ENCODE results near the gene RBM19.
A peak's percentile ranks its signal among the peaks of the same experiment; 100 is the strongest.

Gene RBM19

DNA sequence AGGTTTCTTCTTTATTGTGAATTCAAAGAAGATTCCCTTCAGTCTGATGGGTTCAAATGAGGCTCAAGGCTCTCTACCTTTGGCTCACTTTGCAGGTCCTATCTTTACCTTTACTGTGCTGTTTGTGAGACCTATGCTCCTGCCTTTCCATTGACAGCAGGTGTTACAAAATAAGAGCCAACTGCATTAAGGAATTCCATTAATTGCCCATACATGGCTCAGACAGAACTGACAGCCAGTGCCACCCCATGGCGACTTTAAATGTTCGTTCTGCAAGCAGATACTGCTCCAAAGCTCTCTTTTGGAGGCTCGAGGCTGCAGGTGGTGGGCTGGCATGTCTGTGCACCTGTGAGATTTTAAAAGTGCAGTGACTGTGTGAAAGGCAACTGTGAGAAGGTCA lies 44.7 kb downstream of the RBM19 start:
- no peak overlapping the region for H3K4me3 ChIP-seq (ENCODE audit: low read length)
- TF ChIP-seq, protein P1, sequence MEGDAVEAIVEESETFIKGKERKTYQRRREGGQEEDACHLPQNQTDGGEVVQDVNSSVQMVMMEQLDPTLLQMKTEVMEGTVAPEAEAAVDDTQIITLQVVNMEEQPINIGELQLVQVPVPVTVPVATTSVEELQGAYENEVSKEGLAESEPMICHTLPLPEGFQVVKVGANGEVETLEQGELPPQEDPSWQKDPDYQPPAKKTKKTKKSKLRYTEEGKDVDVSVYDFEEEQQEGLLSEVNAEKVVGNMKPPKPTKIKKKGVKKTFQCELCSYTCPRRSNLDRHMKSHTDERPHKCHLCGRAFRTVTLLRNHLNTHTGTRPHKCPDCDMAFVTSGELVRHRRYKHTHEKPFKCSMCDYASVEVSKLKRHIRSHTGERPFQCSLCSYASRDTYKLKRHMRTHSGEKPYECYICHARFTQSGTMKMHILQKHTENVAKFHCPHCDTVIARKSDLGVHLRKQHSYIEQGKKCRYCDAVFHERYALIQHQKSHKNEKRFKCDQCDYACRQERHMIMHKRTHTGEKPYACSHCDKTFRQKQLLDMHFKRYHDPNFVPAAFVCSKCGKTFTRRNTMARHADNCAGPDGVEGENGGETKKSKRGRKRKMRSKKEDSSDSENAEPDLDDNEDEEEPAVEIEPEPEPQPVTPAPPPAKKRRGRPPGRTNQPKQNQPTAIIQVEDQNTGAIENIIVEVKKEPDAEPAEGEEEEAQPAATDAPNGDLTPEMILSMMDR (IDR thresholded peaks at IDR 0.05; ENCODE audit: insufficient read depth, low read depth, low read length, missing control alignments): no peak
- no peak for DNase-seq (ENCODE audit: low read depth)

DNA sequence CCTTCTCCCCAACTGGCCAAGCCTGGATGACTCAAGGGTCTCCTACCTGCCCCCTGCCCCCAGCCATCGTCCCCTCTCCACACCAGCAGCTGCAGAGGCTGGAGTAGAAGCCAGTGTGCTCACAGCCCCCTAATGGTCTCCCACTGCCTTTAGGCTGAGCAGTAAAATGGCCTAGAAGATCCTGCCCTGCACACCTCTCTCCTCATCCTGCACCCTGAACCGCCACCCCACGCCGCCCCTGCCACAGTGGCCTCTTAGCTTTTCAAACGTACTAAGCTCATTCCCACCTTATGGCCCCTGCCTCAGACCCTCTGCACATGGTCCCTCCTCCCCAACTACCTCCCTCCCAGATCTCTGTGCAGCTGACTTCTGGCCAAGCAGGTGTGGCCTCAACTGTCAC lies 46.3 kb downstream of the RBM19 start:
- TF ChIP-seq, protein P1 (IDR thresholded peaks at IDR 0.05; ENCODE audit: insufficient read depth, low read depth, low read length, missing control alignments): no peak
- no peak for DNase-seq (ENCODE audit: low read depth)
- no peak overlapping the region for H3K4me3 ChIP-seq (ENCODE audit: low read length)

DNA sequence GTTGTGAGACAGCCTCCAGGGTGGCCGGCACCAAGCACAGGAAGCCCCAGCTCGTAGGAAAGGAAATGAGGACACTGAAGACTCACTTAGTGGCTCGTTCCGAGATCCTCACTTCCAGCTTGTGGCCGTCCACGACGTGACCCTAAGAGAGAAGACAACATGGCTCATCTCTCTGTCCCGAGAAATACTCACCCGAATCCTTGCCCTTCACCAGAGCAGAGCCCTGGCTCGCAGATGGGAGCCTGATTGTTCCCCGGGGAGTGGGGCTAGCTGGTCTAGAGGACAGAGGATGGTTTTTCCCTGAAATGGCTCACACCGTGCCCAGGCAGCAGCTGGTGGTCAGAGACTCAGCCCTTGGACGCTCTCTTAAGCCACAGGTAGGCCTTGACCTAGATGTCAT lies 47.8 kb downstream of the RBM19 start:
- DNase-seq (ENCODE audit: low read depth): no peak
- TF ChIP-seq, protein P1 (IDR thresholded peaks at IDR 0.05; ENCODE audit: insufficient read depth, low read depth, low read length, missing control alignments): no peak
- no peak overlapping the region for H3K4me3 ChIP-seq (ENCODE audit: low read length)

DNA sequence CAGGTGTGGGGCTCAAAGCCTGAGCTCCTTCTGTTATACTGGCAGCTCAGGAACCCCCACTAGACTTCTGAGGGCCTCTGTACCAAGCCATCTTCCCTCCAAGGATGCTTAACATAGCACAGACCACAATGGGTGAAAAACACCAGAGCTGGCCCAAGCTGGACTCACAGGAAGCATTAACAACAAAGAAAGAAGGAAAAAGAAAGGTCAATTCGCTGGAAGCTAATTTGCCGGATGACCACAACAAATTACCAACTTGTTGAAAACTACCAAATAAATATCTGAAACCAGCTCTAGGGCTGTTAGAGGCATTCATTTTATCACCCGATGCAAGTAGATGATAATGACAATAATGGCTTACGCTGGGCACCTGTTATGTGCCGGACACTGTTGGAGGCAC lies 48.7 kb downstream of the RBM19 start:
- no peak for DNase-seq (ENCODE audit: low read depth)
- TF ChIP-seq, protein P1 (IDR thresholded peaks at IDR 0.05; ENCODE audit: insufficient read depth, low read depth, low read length, missing control alignments): no peak

DNA sequence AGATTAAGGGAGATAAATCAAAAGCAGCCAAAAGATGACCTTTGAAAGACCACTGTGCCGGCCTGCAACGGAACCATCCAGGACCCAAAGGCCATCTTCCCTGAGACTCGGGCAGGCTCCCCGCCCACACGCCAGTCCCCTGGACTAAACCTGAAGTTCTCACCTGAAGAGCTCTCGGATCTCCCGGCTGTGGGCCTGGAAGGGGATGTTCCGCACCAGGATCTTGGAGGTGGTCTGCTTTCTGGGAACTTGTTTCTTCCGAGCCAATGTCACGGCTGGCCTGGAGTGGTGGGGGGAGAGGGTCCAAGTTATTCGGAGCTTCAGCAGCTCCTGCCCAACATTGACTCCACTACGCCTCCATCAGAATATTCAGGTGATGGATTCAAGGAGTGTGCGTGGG lies 51.3 kb downstream of the RBM19 start:
- H3K4me3 ChIP-seq (ENCODE audit: low read length): no peak overlapping the region
- TF ChIP-seq, protein P1 (IDR thresholded peaks at IDR 0.05; ENCODE audit: insufficient read depth, low read depth, low read length, missing control alignments): no peak
- DNase-seq (ENCODE audit: low read depth): no peak

More for the DNA sequence above, 48.7 kb downstream of the RBM19 start:
- no peak overlapping the region for H3K4me3 ChIP-seq (ENCODE audit: low read length)

DNA sequence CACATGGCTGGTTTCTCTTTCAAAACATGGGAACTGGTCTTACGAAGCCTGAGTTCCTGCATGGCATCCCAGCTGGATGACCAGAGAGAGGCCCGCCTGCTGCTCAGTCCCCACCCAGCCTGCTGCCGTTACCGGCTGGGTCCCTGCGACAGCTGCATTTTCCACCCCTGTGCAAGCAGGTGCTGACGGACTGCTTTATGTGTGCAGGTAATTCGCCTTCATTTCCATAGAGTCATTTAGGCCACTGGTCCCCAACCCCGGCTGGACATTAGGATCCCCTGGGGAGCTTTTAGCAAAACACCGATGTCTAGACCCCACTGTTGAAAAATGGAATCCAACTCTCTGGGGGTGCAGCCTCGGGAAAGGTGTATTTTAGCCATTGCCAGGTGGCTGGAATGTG lies 51.9 kb downstream of the RBM19 start:
- TF ChIP-seq, protein P1 (IDR thresholded peaks at IDR 0.05; ENCODE audit: insufficient read depth, low read depth, low read length, missing control alignments): no peak
- no peak for DNase-seq (ENCODE audit: low read depth)
- no peak overlapping the region for H3K4me3 ChIP-seq (ENCODE audit: low read length)

DNA sequence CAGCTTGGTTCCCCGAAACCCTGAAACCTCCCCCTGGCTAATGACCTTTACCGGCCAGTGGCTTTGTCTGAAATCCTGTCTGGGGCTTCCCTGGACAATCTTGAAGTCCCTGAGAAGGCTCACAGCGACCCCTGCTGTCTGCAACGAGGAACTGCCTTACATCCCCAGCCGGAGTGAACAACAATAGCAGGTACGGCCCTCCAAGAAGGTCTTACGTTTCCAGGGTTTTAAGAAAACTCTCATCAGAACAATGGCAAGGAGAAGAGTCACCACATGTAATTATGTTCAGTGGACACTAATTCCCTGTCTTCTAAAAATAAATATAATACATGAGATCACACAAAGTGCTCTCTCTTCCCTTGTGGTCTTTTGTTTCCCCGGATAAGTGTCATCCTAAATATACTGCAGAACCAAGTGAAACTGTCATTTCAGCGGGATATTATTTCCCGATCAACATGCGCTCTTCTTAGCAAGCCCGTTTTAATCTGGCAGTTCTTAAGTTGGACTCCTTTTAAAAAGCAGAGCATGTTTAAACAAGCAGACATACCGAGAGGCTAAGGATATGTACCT lies 53.3 kb downstream of the RBM19 start:
- peak; percentile 76 for DNase-seq (ENCODE audit: low read depth)
- H3K4me3 ChIP-seq (ENCODE audit: low read length): no peak overlapping the region
- TF ChIP-seq, protein P1 (IDR thresholded peaks at IDR 0.05; ENCODE audit: insufficient read depth, low read depth, low read length, missing control alignments): peak; percentile 98
